Thymus (tissue), 11 donors: ENCODE results near the gene PRDM11. TPM values are rescaled to one million over a fixed set of nuclear protein-coding genes. Genes with fewer than 3 reads are reported as not detected.

Source experiments
- DNase-seq, 9 donors: peaks; one replicate each; pipeline ENCODE4 v3.0.0-alpha.2; 2013; ENCODE audit warnings: low spot score in 9 of 9, low read depth in 6 of 9, missing footprints in 1 of 9
- H3K27ac ChIP-seq, 2 donors: one replicate each; pipeline ENCODE4 v1.5.1; 2013; ENCODE audit warnings: control low read depth in 1 of 2, low read depth in 1 of 2, low read length in 1 of 2, mild to moderate bottlenecking in 1 of 2, moderate library complexity in 1 of 2
- H3K27me3 ChIP-seq, 2 donors: one replicate each; pipeline ENCODE4 v1.5.1; 2013; ENCODE audit warnings: low read length in 1 of 2; ENCODE audit not compliant: control insufficient read depth in 2 of 2, insufficient read depth in 1 of 2
- H3K36me3 ChIP-seq, 2 donors: one replicate each; pipeline ENCODE4 v1.5.1; 2013; ENCODE audit warnings: low read length in 1 of 2, mild to moderate bottlenecking in 1 of 2, moderate library complexity in 1 of 2; ENCODE audit not compliant: control insufficient read depth in 2 of 2, insufficient read depth in 2 of 2
- H3K4me1 ChIP-seq, 2 donors: one replicate each; pipeline ENCODE4 v1.5.1; 2013; ENCODE audit warnings: low read length in 2 of 2; ENCODE audit not compliant: control insufficient read depth in 2 of 2, insufficient read depth in 2 of 2
- H3K4me3 ChIP-seq, 2 donors: one replicate each; pipeline ENCODE4 v1.5.1; 2013; ENCODE audit warnings: low read length in 2 of 2, control low read depth in 1 of 2, mild to moderate bottlenecking in 1 of 2
- H3K9me3 ChIP-seq, 2 donors: one replicate each; pipeline ENCODE4 v1.5.1; 2013; ENCODE audit warnings: low read length in 1 of 2, mild to moderate bottlenecking in 1 of 2; ENCODE audit not compliant: control insufficient read depth in 2 of 2, insufficient read depth in 1 of 2
- WGBS: extraction: QIAGEN DNeasy Blood & Tissue Kit; methylation state at CpG from one replicate; pipeline ENCODE4 v1.1.7; 2013; 5-methylcytosine and 5-hydroxymethylcytosine counted together
- polyA plus RNA-seq: library from polyadenylated mRNA; stranded (reverse); fragments of 200-250 nt; gene quantifications from one replicate; pipeline ENCODE4 v1.2.3, GENCODE V29; 2013
- total RNA-seq: library from RNA; stranded (reverse); fragments of 120-200 nt; gene quantifications from one replicate; pipeline ENCODE4 v1.2.4, GENCODE V29; 2013
- donor health status: healthy.

PRDM11 gene
- total and polyA plus RNA-seq, 2 donors = 2.1 to 2.5 TPM

GRCh38 chr11:45229401-45230020, 83.1 kb downstream of the PRDM11 start:
- Histone ChIP-seq H3K27ac (no peak overlapping the region), H3K27me3 (no peaks in the 10 kb centered on the region), H3K9me3 (no peaks in the 10 kb centered on the region), H3K4me3 (no peak overlapping the region), H3K4me1 (no peaks in the 10 kb centered on the region), H3K36me3 (peaks cover 0 to 3% of the 10 kb centered on the region in 2 donors)
- 86% methylated on average over 5 of the region's 5 CpGs for WGBS
- no peak for DNase-seq

GRCh38 chr11:45232341-45233080, 86.1 kb downstream of the PRDM11 start:
- WGBS = 94% methylated on average over 5 of the region's 5 CpGs
- no peaks in the 10 kb centered on the region for H3K36me3 ChIP-seq
- H3K27ac ChIP-seq = no peak overlapping the region
- no peaks in the 10 kb centered on the region for H3K4me1 ChIP-seq
- no peak for DNase-seq
- no peak overlapping the region for H3K4me3 ChIP-seq
- H3K27me3 ChIP-seq = no peaks in the 10 kb centered on the region
- H3K9me3 ChIP-seq = no peaks in the 10 kb centered on the region

GRCh38 chr11:45233121-45233803, 86.8 kb downstream of the PRDM11 start:
- DNase-seq = peak in 8 of 9 donors; percentile 13 to 63 (median 35)
- Histone ChIP-seq H3K4me3 (no peak overlapping the region), H3K27me3 (no peaks in the 10 kb centered on the region), H3K27ac (no peak overlapping the region), H3K9me3 (no peaks in the 10 kb centered on the region), H3K4me1 (no peaks in the 10 kb centered on the region), H3K36me3 (no peaks in the 10 kb centered on the region)
- WGBS = 71% methylated on average over 17 of the region's 17 CpGs

GRCh38 chr11:45233804-45234170, 87.3 kb downstream of the PRDM11 start:
- Histone ChIP-seq H3K4me3 (no peak overlapping the region), H3K4me1 (no peaks in the 10 kb centered on the region), H3K27ac (no peak overlapping the region), H3K27me3 (no peaks in the 10 kb centered on the region), H3K9me3 (no peaks in the 10 kb centered on the region), H3K36me3 (no peaks in the 10 kb centered on the region)
- no peak for DNase-seq
- WGBS = 91% methylated on average over 14 of the region's 14 CpGs

GRCh38 chr11:45234306-45235006, 88.0 kb downstream of the PRDM11 start:
- no peak for DNase-seq
- WGBS = 97% methylated on average over 15 of the region's 15 CpGs
- Histone ChIP-seq H3K27ac (no peak overlapping the region), H3K9me3 (no peaks in the 10 kb centered on the region), H3K27me3 (no peaks in the 10 kb centered on the region), H3K4me1 (no peaks in the 10 kb centered on the region), H3K4me3 (no peak overlapping the region), H3K36me3 (no peaks in the 10 kb centered on the region)

GRCh38 chr11:45237711-45238315, 91.4 kb downstream of the PRDM11 start:
- no peak overlapping the region for H3K4me3 ChIP-seq
- H3K9me3 ChIP-seq = no peaks in the 10 kb centered on the region
- H3K4me1 ChIP-seq = no peaks in the 10 kb centered on the region
- no peak overlapping the region for H3K27ac ChIP-seq
- DNase-seq = no peak
- 78% methylated on average over 4 of the region's 4 CpGs for WGBS
- no peaks in the 10 kb centered on the region for H3K36me3 ChIP-seq
- H3K27me3 ChIP-seq = no peaks in the 10 kb centered on the region

GRCh38 chr11:45238724-45239123, 92.3 kb downstream of the PRDM11 start:
- Histone ChIP-seq H3K36me3 (no peaks in the 10 kb centered on the region), H3K27me3 (no peaks in the 10 kb centered on the region), H3K27ac (no peak overlapping the region), H3K9me3 (no peaks in the 10 kb centered on the region), H3K4me1 (no peaks in the 10 kb centered on the region), H3K4me3 (no peak overlapping the region)
- WGBS = 98% methylated on average over 3 of the region's 3 CpGs
- no peak for DNase-seq

- WGBS = 97% methylated on average over 1 of the region's 1 CpG
Measured at GRCh38 chr11:45239733-45240132, 93.3 kb downstream of the PRDM11 start.

More at GRCh38 chr11:45239733-45240132, 93.3 kb downstream of the PRDM11 start:
- H3K27ac ChIP-seq = no peak overlapping the region
- no peaks in the 10 kb centered on the region for H3K36me3 ChIP-seq
- H3K9me3 ChIP-seq = no peaks in the 10 kb centered on the region
- no peaks in the 10 kb centered on the region for H3K4me1 ChIP-seq
- no peak overlapping the region for H3K4me3 ChIP-seq
- H3K27me3 ChIP-seq = no peaks in the 10 kb centered on the region
- DNase-seq = no peak
